ENCODE data around the gene TMEM123. TPM values are rescaled to one million over a fixed set of nuclear protein-coding genes. Genes with fewer than 3 reads are reported as not detected.

TMEM123 gene
- total RNA-seq, 1 experiment from 2014 or later, result 214 TPM

GRCh38 chr11:102457865-102458264, 5.3 kb upstream of the TMEM123 start:
- intact Hi-C loops (cut with micrococcal nuclease; ENCODE audit: unreplicated experiment), result no loop called here
- Histone ChIP-seq H3K27ac (ENCODE audit: low read depth, low read length, poor library complexity, severe bottlenecking) (peak overlapping the region; percentile 27), H3K27me3 (replicated peaks; ENCODE audit: insufficient read depth, low read depth, low read length, poor library complexity) (no peaks in the 10 kb centered on the region), H3K36me3 (ENCODE audit: insufficient read depth, low read length, poor library complexity, severe bottlenecking) (no peaks in the 10 kb centered on the region), H3K9me3 (ENCODE audit: low read depth, low read length, poor library complexity, severe bottlenecking) (no peaks in the 10 kb centered on the region), H3K4me3 (ENCODE audit: low read depth, low read length, poor library complexity, severe bottlenecking) (no peak overlapping the region), H3K4me1 (ENCODE audit: insufficient read depth, low read length, poor library complexity, severe bottlenecking) (peaks cover 55% of the 10 kb centered on the region)
- ChIA-PET CTCF (no interaction called here), POLR2A (ENCODE audit: low non-redundant PET) (no interaction called here)
- TF ChIP-seq EZH2 (IDR thresholded peaks at IDR 0.05; ENCODE audit: borderline replicate concordance, low read depth, low read length, poor library complexity, severe bottlenecking) (no peak), CTCF (conservative IDR thresholded peaks at IDR 0.05; ENCODE audit: low read depth, low read length) (no peak)
- BruUV-seq (replicated peaks), result no TSS peak
- peak; percentile 85 for DNase-seq (ENCODE audit: low spot score)

- ChIA-PET POLR2A (ENCODE audit: low non-redundant PET) (no interaction called here), CTCF (no interaction called here)
- no peaks in the 10 kb centered on the region for H3K27me3 ChIP-seq (replicated peaks; ENCODE audit: insufficient read depth, low read depth, low read length, poor library complexity)
- no peak overlapping the region for H3K4me3 ChIP-seq (ENCODE audit: low read depth, low read length, poor library complexity, severe bottlenecking)
- H3K27ac ChIP-seq (ENCODE audit: low read depth, low read length, poor library complexity, severe bottlenecking), result peak overlapping the region; percentile 12
- intact Hi-C loops (cut with micrococcal nuclease; ENCODE audit: unreplicated experiment), result no loop called here
- no peaks in the 10 kb centered on the region for H3K9me3 ChIP-seq (ENCODE audit: low read depth, low read length, poor library complexity, severe bottlenecking)
- TF ChIP-seq CTCF (conservative IDR thresholded peaks at IDR 0.05; ENCODE audit: low read depth, low read length), result no peak
- no peak for TF ChIP-seq EZH2 (IDR thresholded peaks at IDR 0.05; ENCODE audit: borderline replicate concordance, low read depth, low read length, poor library complexity, severe bottlenecking)
- no peaks in the 10 kb centered on the region for H3K36me3 ChIP-seq (ENCODE audit: insufficient read depth, low read length, poor library complexity, severe bottlenecking)
- DNase-seq (ENCODE audit: low spot score), result no peak
- BruUV-seq (replicated peaks), result no TSS peak
- peaks cover 55% of the 10 kb centered on the region for H3K4me1 ChIP-seq (ENCODE audit: insufficient read depth, low read length, poor library complexity, severe bottlenecking)
These were observed 4.6 kb upstream of the TMEM123 start for GRCh38 chr11:102457056-102457677.

- CTCF ChIA-PET, result no interaction called here
- POLR2A ChIA-PET (ENCODE audit: low non-redundant PET), result interaction anchor here (0.7 kb wide), 1 partner anchor 84 kb away, joined by 3 read pairs; no protein-coding TSS in a partner anchor
- TF ChIP-seq CTCF (conservative IDR thresholded peaks at IDR 0.05; ENCODE audit: low read depth, low read length), result no peak
- no peak for TF ChIP-seq EZH2 (IDR thresholded peaks at IDR 0.05; ENCODE audit: borderline replicate concordance, low read depth, low read length, poor library complexity, severe bottlenecking)
These were observed 3.8 kb upstream of the TMEM123 start for GRCh38 chr11:102456381-102456780.

More at GRCh38 chr11:102456381-102456780, 3.8 kb upstream of the TMEM123 start:
- intact Hi-C loops (cut with micrococcal nuclease; ENCODE audit: unreplicated experiment), result no loop called here
- H3K27ac ChIP-seq (ENCODE audit: low read depth, low read length, poor library complexity, severe bottlenecking), result peak overlapping the region; percentile 12
- BruUV-seq (replicated peaks), result no TSS peak
- H3K4me3 ChIP-seq (ENCODE audit: low read depth, low read length, poor library complexity, severe bottlenecking), result no peak overlapping the region
- DNase-seq (ENCODE audit: low spot score), result no peak
- peaks cover 55% of the 10 kb centered on the region for H3K4me1 ChIP-seq (ENCODE audit: insufficient read depth, low read length, poor library complexity, severe bottlenecking)
- no peaks in the 10 kb centered on the region for H3K9me3 ChIP-seq (ENCODE audit: low read depth, low read length, poor library complexity, severe bottlenecking)
- no peaks in the 10 kb centered on the region for H3K36me3 ChIP-seq (ENCODE audit: insufficient read depth, low read length, poor library complexity, severe bottlenecking)
- H3K27me3 ChIP-seq (replicated peaks; ENCODE audit: insufficient read depth, low read depth, low read length, poor library complexity), result no peaks in the 10 kb centered on the region

Data from A673 (cell line).